ENCODE results near the gene CABP2.
A peak's percentile ranks its signal among the peaks of the same experiment; 100 is the strongest.
"Not testable (repeated sequence)": the region's sequence is repeated elsewhere in the genome, so short reads cannot be mapped to it uniquely, and the experiment has no call there.

The CABP2 gene

DNA sequence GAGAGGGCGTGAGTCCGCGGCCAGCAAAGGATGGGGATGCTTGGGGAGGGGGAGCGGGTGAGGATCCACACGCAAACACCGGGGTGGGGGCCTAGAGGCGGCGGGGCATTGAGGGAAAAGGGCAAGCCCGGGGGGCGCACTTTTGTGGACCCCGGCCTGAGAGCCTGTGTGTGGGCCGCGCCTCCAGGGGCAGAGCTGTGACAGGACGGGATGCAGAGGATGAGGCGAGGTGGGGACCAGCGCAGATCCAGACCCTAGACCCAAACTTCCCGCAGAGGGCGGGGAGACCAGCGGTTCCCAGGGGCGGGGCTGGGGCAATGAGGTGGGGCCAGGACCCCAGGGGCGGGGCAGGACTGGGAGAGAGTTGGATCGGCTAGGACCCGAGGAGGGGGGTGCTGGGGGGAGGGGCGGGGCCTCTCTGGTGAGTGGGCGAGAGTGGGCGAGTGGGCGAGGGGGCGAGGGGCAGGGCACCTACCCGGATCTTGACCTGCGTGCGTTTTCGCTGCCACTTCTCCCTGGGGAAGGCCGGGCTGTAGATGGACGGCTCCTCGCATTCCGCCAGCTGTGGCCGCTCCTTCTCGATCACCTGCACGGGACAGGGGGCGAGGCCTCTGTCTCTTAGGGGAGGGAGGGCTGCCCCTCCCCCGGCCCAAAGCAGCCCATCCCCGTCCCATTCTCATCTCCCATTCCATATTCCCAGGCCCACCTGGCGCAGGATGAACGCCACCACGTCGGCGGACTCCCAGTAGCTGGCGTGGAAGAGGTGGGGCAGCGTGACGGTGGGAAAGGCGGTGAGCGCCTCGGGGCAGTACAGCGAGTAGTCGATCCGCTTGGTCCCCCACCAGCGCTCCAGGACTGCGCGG lies 28.6 kb downstream of the CABP2 start:
- DNase-seq (ENCODE audit: low spot score), result no peak

DNA sequence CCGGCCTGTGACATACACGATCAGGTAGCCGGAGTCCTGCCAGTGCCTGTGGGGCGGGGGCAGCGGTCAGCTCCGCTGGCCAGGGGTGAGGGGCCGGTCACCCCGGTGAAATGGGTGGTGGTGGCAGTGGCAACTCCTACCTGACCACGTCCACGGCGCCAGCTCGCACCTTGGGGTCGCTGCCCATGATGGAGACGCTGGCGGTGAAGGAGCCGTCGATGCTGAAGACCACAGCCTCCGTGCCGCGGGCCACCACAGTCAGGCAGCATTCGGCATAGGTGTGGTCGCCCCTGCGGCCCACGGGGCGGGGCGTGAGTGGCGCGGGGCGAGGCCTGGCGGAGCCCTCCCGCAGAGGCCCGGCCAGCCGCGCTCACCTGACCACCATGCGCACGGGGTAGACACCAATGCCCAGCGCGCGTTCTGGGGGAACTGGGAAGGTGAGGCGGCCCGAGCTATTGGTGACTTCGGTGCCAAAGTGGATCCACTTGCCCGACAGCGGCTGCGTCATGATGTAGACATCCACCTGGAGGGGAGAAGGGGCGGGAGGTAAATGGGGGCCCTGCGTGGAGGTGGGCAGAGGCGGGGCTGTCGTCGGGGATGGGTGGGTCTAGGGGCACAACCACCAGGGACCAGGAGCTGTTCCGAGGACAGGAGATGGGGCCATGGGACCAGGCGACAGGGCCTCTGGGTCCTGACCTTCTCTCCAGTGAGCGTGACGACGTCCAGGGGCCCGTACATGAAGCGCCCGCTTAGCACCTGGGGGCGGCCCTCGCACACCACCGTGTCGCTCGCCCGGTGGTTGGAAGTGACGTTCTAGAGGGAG lies 29.5 kb downstream of the CABP2 start:
- DNase-seq (ENCODE audit: low spot score), result no peak

- DNase-seq (ENCODE audit: low spot score), result peak; percentile 35
Measured at GRCh38 chr11:67492801-67493547, 30.3 kb downstream of the CABP2 start.

GRCh38 chr11:67492069-67492727 lies 31.0 kb downstream of the CABP2 start:
- DNase-seq (ENCODE audit: low spot score), result no peak

DNA sequence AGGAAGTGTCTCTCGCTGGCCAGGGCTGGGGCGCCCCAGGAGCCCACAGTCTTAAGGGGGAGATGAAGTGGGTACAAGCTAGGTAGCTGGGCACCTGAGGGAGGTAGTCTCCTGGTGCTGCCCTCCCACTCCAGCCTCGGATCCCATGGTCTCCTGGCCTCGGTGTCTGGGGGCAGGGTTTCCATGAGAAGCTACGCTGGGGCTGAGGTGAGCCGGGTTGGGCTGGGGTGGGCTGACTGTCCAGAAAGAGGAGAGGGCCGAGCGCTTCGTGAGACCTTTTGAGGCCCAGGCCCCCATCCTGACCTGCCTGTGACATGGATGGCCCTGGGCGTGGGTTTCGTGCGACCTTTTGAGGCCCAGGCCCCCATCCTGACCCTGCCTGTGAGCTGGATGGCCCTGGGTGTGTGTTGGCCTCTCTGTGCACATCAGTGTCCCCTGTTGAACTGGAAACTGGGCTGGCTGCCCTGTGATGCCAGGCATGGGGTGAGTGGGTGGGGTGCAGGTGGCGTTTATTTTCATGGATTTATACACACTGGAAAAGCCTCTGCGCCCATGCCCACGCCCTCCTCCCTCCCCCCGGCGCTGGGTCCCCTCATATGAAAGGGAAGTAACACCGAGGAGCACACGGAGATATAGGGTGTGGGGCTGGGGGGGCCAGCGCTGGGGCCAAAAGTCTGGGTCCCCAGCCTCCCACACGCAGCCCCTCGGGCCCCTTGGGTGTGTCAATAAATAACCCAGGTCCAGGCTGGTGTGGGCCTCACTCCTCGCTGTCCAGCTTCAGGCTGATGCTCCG lies 31.8 kb downstream of the CABP2 start:
- no peak for DNase-seq (ENCODE audit: low spot score)

DNA sequence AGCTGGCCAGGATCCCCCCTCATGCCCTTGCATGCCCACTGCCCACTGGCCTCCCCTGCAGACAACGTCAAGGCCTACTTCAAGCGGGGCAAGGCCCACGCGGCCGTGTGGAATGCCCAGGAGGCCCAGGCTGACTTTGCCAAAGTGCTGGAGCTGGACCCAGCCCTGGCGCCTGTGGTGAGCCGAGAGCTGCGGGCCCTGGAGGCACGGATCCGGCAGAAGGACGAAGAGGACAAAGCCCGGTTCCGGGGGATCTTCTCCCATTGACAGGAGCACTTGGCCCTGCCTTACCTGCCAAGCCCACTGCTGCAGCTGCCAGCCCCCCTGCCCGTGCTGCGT lies 32.5 kb downstream of the CABP2 start:
- DNase-seq (ENCODE audit: low spot score), result no peak

- no peak for DNase-seq (ENCODE audit: low spot score)
Measured at GRCh38 chr11:67489885-67490726, 33.1 kb downstream of the CABP2 start.

GRCh38 chr11:67489203-67489884 lies 33.9 kb downstream of the CABP2 start:
- no peak for DNase-seq (ENCODE audit: low spot score)

DNA sequence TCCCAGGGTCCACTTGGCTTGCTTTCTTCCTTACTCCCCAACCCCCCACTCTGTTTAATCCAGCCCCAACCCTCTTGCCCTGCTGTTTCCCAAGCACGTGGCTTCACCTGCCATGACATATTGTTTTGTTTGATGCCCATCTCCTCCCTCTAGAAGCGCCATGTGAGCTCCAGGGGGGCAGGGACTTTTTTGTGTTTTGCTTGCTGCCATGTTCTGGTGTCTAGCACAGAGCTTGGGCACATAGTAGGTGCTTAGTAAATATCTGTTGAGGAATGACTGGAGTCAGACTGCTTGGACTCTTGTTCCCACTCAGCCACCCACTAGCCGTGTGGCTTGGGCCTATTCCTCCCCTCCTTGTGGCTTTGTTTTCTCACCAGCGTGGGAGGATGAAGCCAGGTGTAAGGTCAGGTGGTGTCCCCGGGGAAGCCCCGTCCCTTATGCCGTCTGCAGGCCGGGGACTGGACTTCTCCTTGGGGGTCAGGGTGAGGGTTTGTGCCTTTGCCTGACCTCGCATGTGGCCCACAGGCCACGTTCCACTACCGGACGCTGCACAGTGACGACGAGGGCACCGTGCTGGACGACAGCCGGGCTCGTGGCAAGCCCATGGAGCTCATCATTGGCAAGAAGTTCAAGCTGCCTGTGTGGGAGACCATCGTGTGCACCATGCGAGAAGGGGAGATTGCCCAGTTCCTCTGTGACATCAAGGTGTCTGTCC lies 36.6 kb downstream of the CABP2 start:
- DNase-seq (ENCODE audit: low spot score), result no peak

GRCh38 chr11:67485873-67486361 lies 37.3 kb downstream of the CABP2 start:
- DNase-seq (ENCODE audit: low spot score), result peak; percentile 89

DNA sequence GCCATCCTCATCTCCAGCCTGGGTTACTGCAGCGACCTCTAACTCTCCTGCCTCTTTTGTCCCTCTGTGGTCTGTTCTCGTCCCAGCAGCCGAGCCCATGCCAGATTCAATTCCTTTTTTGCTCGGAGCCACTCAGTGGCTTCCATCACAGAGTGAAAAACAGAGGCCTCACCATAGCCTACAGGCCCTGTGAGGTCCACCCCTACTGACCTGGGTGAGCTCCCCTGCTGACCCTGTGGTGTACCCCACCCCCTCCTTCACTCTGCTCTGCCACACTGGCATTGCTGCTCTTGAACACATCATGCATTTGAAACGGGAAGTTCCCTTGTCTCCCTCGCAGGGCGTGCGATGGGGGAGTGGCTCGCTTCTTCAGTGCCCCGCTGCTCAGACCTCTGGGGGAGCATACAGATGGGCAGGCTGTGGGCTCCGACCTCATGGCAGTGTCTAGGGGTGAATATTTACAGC lies 38.4 kb downstream of the CABP2 start:
- peak; percentile 93 for DNase-seq (ENCODE audit: low spot score)

DNA sequence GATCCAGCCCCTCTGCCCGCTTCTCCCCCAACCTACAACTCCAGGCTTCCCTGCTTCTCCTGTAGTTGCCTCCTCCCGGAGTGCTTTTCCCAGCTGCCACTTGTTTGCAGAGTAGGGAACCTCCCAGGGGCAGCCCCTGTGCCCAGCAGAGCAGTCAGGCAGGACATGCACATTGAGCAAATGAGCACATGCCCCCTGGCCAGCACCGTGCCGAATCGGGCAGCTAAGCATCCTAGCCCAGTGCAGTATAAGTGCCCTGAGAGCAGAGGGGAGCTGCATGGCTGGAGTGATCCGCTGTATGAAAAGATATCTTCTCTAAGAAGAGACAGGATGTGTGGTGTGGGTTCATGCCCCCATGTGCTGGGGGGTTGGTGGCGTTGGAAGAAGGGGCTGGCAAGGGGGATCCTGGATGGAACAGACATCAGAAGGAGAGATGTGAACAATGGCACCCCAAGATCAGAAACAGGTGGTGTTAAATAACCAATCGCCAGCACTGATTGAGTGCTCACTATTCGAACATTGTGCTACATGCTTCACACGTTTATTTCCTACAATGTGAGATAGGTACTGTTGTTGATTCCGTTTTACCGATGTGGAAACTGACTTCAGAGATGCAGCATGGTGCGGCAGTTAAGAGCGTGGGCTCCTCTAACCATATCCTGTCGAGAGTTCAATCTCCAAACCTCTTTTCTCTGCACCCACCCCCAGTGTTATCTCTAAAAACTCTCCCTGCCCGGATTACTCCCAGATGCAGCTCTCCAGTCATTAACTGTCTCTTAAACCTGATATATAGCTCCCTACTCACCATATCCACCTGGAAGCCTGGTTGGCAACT lies 39.2 kb downstream of the CABP2 start:
- peak; percentile 70 for DNase-seq (ENCODE audit: low spot score)

DNA sequence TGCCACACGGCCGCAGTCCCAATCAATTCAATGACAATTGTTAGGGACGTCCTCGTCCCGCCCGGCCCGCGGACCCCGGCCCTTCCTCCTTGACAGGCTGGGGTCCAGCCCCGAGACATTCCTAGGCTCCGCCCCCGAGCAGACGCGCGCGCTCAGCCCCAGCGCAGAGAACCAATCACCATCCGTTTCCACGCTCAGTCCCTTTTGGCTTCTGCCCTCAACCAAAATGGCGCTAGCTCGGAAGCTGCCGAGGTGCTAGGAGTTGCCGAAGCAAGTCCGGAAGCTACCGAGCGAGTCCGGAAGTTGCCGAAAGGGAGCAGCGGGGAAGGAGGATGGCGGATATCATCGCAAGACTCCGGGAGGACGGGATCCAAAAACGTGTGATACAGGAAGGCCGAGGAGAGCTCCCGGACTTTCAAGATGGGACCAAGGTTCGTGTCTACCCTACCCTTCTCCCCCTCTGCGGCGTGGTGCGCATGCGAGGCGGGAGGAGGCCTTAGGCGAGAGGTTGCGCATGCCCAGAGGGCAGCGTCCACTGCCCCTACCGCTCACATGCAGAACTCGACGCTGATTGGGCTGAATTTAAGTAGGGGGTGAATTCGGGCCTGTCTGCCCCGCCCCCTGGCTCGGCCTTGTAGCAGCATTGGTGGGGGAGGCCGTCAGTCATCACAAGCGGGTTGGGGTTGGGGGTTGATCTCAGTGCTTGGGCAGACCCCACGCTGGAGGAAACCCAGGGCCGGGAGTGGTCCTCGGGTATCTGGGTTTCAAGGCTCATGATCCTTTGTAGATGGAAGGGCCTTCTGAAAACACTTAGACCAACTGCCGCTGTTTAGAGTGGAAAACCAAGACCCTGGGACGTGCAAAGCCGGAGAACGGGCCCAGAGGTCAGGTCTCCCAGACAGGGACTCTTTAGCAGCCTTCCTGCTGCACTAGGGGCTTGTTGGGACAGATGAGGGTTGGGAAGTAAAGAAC lies 40.1 kb downstream of the CABP2 start, which contains the start of gene AIP:
AIP (plus strand) TSS at position 200 of the 972 bp plus-strand sequence; CDS start at position 333, 133 bp downstream.
- peak; percentile 99 for DNase-seq (ENCODE audit: low spot score)

DNA sequence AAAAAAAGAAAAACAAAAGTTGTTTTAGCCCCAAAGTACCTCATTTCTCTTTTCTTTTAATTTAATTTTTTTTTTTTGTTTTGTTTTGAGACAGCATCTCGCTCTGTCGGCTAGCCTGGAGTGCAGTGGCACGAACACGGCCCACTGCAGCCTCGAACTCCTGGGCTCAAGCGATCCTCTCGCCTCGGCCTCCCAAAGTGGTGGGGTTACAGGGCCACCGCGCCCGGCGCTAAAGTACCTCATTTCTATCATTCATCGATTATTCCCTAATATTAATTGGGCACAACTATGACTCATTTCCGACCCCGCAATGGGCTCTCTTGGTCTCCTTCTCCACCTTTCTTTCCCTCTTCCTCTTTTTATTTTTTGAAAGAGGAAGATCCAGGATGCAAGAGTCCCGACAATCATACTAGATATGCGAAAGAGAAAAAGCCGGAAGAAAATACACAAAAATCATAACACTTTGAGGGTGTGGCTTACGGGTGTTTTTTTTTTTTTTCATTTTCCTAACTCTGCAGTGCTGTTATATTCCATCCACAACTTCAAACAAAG lies 40.9 kb downstream of the CABP2 start:
- no peak for DNase-seq (ENCODE audit: low spot score)

DNA sequence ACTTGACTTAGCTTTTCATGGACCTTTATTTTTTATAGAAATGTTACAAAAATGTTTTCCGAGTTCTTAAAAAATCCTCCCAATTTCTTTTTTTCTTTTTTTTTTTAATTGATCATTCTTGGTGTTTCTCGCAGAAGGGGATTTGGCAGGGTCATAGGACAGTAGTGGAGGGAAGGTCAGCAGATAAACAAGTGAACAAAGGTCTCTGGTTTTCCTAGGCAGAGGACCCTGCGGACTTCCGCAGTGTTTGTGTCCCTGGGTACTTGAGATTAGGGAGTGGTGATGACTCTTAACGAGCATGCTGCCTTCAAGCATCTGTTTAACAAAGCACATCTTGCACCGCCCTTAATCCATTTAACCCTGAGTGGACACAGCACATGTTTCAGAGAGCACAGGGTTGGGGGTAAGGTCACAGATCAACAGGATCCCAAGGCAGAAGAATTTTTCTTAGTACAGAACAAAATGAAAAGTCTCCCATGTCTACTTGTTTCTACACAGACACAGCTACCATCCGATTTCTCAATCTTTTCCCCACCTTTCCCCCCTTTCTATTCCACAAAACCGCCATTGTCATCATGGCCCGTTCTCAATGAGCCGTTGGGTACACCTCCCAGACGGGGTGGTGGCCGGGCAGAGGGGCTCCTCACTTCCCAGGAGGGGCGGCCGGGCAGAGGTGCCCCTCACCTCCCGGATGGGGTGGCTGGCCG lies 45.7 kb downstream of the CABP2 start:
- not testable (repeated sequence) for DNase-seq (ENCODE audit: low spot score)

All from NAMALWA (cell line).